ENCODE data around the gene APOL6. TPM values are rescaled to one million over a fixed set of nuclear protein-coding genes. Genes with fewer than 3 reads are reported as not detected.

Gene APOL6
- total and polyA plus RNA-seq, 2 donors (not counting 1 experiment from before 2014, with no cell fraction given) = 18.7 to 58.3 TPM

- TF ChIP-seq, protein P1, sequence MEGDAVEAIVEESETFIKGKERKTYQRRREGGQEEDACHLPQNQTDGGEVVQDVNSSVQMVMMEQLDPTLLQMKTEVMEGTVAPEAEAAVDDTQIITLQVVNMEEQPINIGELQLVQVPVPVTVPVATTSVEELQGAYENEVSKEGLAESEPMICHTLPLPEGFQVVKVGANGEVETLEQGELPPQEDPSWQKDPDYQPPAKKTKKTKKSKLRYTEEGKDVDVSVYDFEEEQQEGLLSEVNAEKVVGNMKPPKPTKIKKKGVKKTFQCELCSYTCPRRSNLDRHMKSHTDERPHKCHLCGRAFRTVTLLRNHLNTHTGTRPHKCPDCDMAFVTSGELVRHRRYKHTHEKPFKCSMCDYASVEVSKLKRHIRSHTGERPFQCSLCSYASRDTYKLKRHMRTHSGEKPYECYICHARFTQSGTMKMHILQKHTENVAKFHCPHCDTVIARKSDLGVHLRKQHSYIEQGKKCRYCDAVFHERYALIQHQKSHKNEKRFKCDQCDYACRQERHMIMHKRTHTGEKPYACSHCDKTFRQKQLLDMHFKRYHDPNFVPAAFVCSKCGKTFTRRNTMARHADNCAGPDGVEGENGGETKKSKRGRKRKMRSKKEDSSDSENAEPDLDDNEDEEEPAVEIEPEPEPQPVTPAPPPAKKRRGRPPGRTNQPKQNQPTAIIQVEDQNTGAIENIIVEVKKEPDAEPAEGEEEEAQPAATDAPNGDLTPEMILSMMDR (conservative IDR thresholded peaks at IDR 0.05 in 1 of 2, IDR thresholded peaks at IDR 0.05 in 1 of 2; ENCODE audit: low read depth in 1 of 2, low read length in 2 of 2) = no peak
- no peak for TF ChIP-seq EZH2 (IDR thresholded peaks at IDR 0.05; ENCODE audit: low read length, missing control alignments)
- peak overlapping the region; percentile 38 for H3K9ac ChIP-seq (ENCODE audit: insufficient read depth, low read length)
- no peaks in the 10 kb centered on the region for H3K79me2 ChIP-seq (ENCODE audit: control insufficient read depth, insufficient read depth, low read length)
- no peaks in the 10 kb centered on the region for H3K9me3 ChIP-seq (ENCODE audit: control insufficient read depth, insufficient read depth, low read depth, low read length)
- H3K27ac ChIP-seq (ENCODE audit: insufficient read depth, low read length) = peak overlapping the region; percentile 90
- peaks cover 14% of the 10 kb centered on the region for H3K4me1 ChIP-seq (ENCODE audit: control insufficient read depth, extremely low read depth, insufficient read depth, low read length)
- H3K36me3 ChIP-seq (ENCODE audit: control insufficient read depth, insufficient read depth, low read length) = no peaks in the 10 kb centered on the region
- peak overlapping the region; percentile 72 for H3K4me2 ChIP-seq (ENCODE audit: extremely low read depth, insufficient read depth, low read length)
- no peak overlapping the region for H3K4me3 ChIP-seq (replicated peaks in 1 of 4; ENCODE audit: control extremely low read depth in 1 of 4, insufficient read depth in 1 of 4, low read depth in 3 of 4, low read length in 4 of 4)
- H3K27me3 ChIP-seq (ENCODE audit: control insufficient read depth, insufficient read depth, low read length) = no peaks in the 10 kb centered on the region
- H4K20me1 ChIP-seq (ENCODE audit: control insufficient read depth, extremely low read depth, insufficient read depth, low read length) = no peaks in the 10 kb centered on the region
- peak; percentile 99 for DNase-seq (ENCODE audit: low read depth in 2 of 2)
- H2AFZ ChIP-seq (ENCODE audit: low read length) = no peak overlapping the region
Observed at GRCh38 chr22:35629406-35630216, 18.6 kb upstream of the APOL6 start.

DNA sequence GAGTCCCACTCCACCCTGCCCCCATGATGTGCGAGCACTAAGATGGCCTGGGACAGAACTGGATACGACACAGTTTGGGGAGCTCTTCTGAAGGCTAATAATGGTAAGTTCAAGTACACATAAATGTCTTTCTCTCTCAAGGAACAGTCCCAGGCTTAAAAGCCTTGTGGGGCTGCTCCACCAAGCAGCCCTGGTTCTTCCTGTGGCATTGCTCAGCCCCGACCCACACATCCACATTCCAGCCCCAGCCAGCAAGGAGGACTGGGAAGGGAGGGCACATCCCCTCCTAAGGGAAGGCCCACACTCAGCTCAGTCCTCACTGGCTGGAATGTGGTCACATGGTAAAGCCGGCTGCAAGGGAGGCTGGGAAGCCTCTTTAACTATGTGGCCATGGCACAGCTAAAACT, 17.9 kb upstream of the APOL6 start:
- Histone ChIP-seq H4K20me1 (ENCODE audit: control insufficient read depth, extremely low read depth, insufficient read depth, low read length) (no peaks in the 10 kb centered on the region), H3K9ac (ENCODE audit: insufficient read depth, low read length) (no peak overlapping the region), H2AFZ (ENCODE audit: low read length) (no peak overlapping the region), H3K4me3 (replicated peaks in 1 of 4; ENCODE audit: control extremely low read depth in 1 of 4, insufficient read depth in 1 of 4, low read depth in 3 of 4, low read length in 4 of 4) (no peak overlapping the region), H3K36me3 (ENCODE audit: control insufficient read depth, insufficient read depth, low read length) (no peaks in the 10 kb centered on the region), H3K9me3 (ENCODE audit: control insufficient read depth, insufficient read depth, low read depth, low read length) (no peaks in the 10 kb centered on the region), H3K27me3 (ENCODE audit: control insufficient read depth, insufficient read depth, low read length) (no peaks in the 10 kb centered on the region), H3K4me1 (ENCODE audit: control insufficient read depth, extremely low read depth, insufficient read depth, low read length) (peaks cover 14% of the 10 kb centered on the region), H3K79me2 (ENCODE audit: control insufficient read depth, insufficient read depth, low read length) (no peaks in the 10 kb centered on the region), H3K27ac (ENCODE audit: insufficient read depth, low read length) (peak overlapping the region; percentile 23), H3K4me2 (ENCODE audit: extremely low read depth, insufficient read depth, low read length) (no peak overlapping the region)
- TF ChIP-seq, protein P1 (conservative IDR thresholded peaks at IDR 0.05 in 1 of 2, IDR thresholded peaks at IDR 0.05 in 1 of 2; ENCODE audit: low read depth in 1 of 2, low read length in 2 of 2) = no peak
- TF ChIP-seq EZH2 (IDR thresholded peaks at IDR 0.05; ENCODE audit: low read length, missing control alignments) = no peak
- DNase-seq (ENCODE audit: low read depth in 2 of 2) = peak; percentile 33 to 73

GRCh38 chr22:35630891-35631290, 17.4 kb upstream of the APOL6 start:
- Histone ChIP-seq H3K27ac (ENCODE audit: insufficient read depth, low read length) (no peak overlapping the region), H2AFZ (ENCODE audit: low read length) (no peak overlapping the region)
- TF ChIP-seq, protein P1 (conservative IDR thresholded peaks at IDR 0.05 in 1 of 2, IDR thresholded peaks at IDR 0.05 in 1 of 2; ENCODE audit: low read depth in 1 of 2, low read length in 2 of 2) = no peak
- TF ChIP-seq EZH2 (IDR thresholded peaks at IDR 0.05; ENCODE audit: low read length, missing control alignments) = no peak

More at GRCh38 chr22:35630891-35631290, 17.4 kb upstream of the APOL6 start:
- no peak overlapping the region for H3K4me3 ChIP-seq (replicated peaks in 1 of 4; ENCODE audit: control extremely low read depth in 1 of 4, insufficient read depth in 1 of 4, low read depth in 3 of 4, low read length in 4 of 4)
- no peak for DNase-seq (ENCODE audit: low read depth in 2 of 2)
- no peaks in the 10 kb centered on the region for H3K9me3 ChIP-seq (ENCODE audit: control insufficient read depth, insufficient read depth, low read depth, low read length)
- no peaks in the 10 kb centered on the region for H4K20me1 ChIP-seq (ENCODE audit: control insufficient read depth, extremely low read depth, insufficient read depth, low read length)
- H3K27me3 ChIP-seq (ENCODE audit: control insufficient read depth, insufficient read depth, low read length) = no peaks in the 10 kb centered on the region
- no peaks in the 10 kb centered on the region for H3K79me2 ChIP-seq (ENCODE audit: control insufficient read depth, insufficient read depth, low read length)
- no peak overlapping the region for H3K4me2 ChIP-seq (ENCODE audit: extremely low read depth, insufficient read depth, low read length)
- no peak overlapping the region for H3K9ac ChIP-seq (ENCODE audit: insufficient read depth, low read length)
- peaks cover 14% of the 10 kb centered on the region for H3K4me1 ChIP-seq (ENCODE audit: control insufficient read depth, extremely low read depth, insufficient read depth, low read length)
- no peaks in the 10 kb centered on the region for H3K36me3 ChIP-seq (ENCODE audit: control insufficient read depth, insufficient read depth, low read length)

Measured in fibroblast of lung (primary cell).